Naive thymus-derived CD4-positive, alpha-beta T cell (primary cell): Measurements from ENCODE around the gene CRISP2. TPM values are rescaled to one million over a fixed set of nuclear protein-coding genes. Genes with fewer than 3 reads are reported as not detected.

Experiments
- ATAC-seq: fragments of 150-1000 bp; cut with Tn5 transposase; 2 replicates; pipeline ENCODE4 v1.10.0; 2021; ENCODE audit warnings: mild to moderate bottlenecking, moderate library complexity
- CTCF ChIA-PET: fragments of 350-600 bp; sonication (Branson Sonifier 250); formaldehyde crosslinking; loops from one replicate; lab custom pipeline; 2021; ENCODE audit warnings: antibody characterized with exemption; lab: Charles Lee
- POLR2A ChIA-PET: fragments of 350-600 bp; sonication (Branson Sonifier 250); formaldehyde crosslinking; loops from one replicate; lab custom pipeline; 2021; ENCODE audit warnings: antibody characterized with exemption, inconsistent platforms; lab: Charles Lee
- DNase-seq, 9 donors: peaks; one replicate each; pipeline versions ENCODE4 v3.0.0 to v3.0.0-alpha.2; 2020 to 2022; ENCODE audit warnings: mixed read lengths in 1 of 9
- H3K27ac ChIP-seq: one replicate; pipeline ENCODE4 v1.7.0; 2013; ENCODE audit warnings: mild to moderate bottlenecking, low read depth, low read length, moderate library complexity
- H3K27me3 ChIP-seq, 2 donors: one replicate each; pipeline ENCODE4 v1.7.0; 2013; ENCODE audit warnings: low read length in 2 of 2, mild to moderate bottlenecking in 2 of 2, moderate library complexity in 2 of 2; ENCODE audit not compliant: control insufficient read depth in 2 of 2, insufficient read depth in 2 of 2
- H3K36me3 ChIP-seq, 3 experiments: 1 replicate in 2 of 3; 2 replicates in 1 of 3; pipeline ENCODE4 v1.7.0; 2013; ENCODE audit warnings: low read length in 3 of 3, mild to moderate bottlenecking in 3 of 3, moderate library complexity in 1 of 3; ENCODE audit not compliant: insufficient read depth in 3 of 3, control insufficient read depth in 2 of 3
- H3K4me1 ChIP-seq, 2 donors: one replicate each; pipeline ENCODE4 v1.7.0; 2013; ENCODE audit warnings: low read length in 2 of 2, mild to moderate bottlenecking in 2 of 2, moderate library complexity in 1 of 2; ENCODE audit not compliant: control insufficient read depth in 2 of 2, insufficient read depth in 2 of 2
- H3K4me3 ChIP-seq: 2 replicates; pipeline ENCODE4 v1.7.0; 2013; ENCODE audit warnings: mild to moderate bottlenecking, low read length
- H3K9me3 ChIP-seq, 3 experiments: 1 replicate in 2 of 3; 2 replicates in 1 of 3; pipeline ENCODE4 v1.7.0; 2013; ENCODE audit warnings: low read length in 3 of 3; ENCODE audit not compliant: control insufficient read depth in 2 of 3
- H3K27ac Mint-ChIP-seq, 9 donors: one replicate each; pipeline ENCODE4 v1.8.0; 2020 to 2022; ENCODE audit warnings: mixed read lengths in 9 of 9, mild to moderate bottlenecking in 8 of 9, moderate library complexity in 5 of 9, inconsistent platforms in 2 of 9
- H3K27me3 Mint-ChIP-seq, 5 donors: one replicate each; pipeline ENCODE4 v1.8.0; 2021 to 2022; ENCODE audit warnings: mixed read lengths in 5 of 5, mild to moderate bottlenecking in 1 of 5
- H3K36me3 Mint-ChIP-seq, 5 donors: one replicate each; pipeline ENCODE4 v1.8.0; 2020 to 2022; ENCODE audit warnings: mixed read lengths in 5 of 5, mild to moderate bottlenecking in 3 of 5, inconsistent platforms in 1 of 5
- H3K4me1 Mint-ChIP-seq, 7 donors: one replicate each; pipeline ENCODE4 v1.8.0; 2020 to 2022; ENCODE audit warnings: mixed read lengths in 7 of 7, mild to moderate bottlenecking in 3 of 7, inconsistent platforms in 1 of 7
- H3K4me3 Mint-ChIP-seq, 10 donors: one replicate each; pipeline ENCODE4 v1.8.0; 2020 to 2022; ENCODE audit warnings: mild to moderate bottlenecking in 10 of 10, mixed read lengths in 10 of 10, moderate library complexity in 6 of 10, inconsistent platforms in 2 of 10
- H3K9me3 Mint-ChIP-seq, 11 donors: one replicate each; pipeline ENCODE4 v1.8.0; 2020 to 2022; ENCODE audit warnings: mixed read lengths in 11 of 11, mild to moderate bottlenecking in 4 of 11, inconsistent platforms in 1 of 11, moderate library complexity in 1 of 11
- intact Hi-C, 2 donors: fragments of 100-400 bp; cut with micrococcal nuclease; formaldehyde crosslinking; loops; one replicate each; pipeline ENCODE4 v1.15.1; 2023
- polyA plus RNA-seq, 2 donors: library from polyadenylated mRNA; unstranded; fragments of 300-500 nt; fragmentation: Illumina TruSeq; gene quantifications; one replicate each; pipeline ENCODE4 v1.2.3, GENCODE V29; 2021
- total RNA-seq, 6 experiments: library from RNA in 5 of 6; stranded (reverse) in 5 of 6; gene quantifications; 1 replicate in 5 of 6; 2 replicates in 1 of 6; pipeline ENCODE4 v1.2.3 and lab custom pipeline; 2021 to 2026

Gene CRISP2
- total and polyA plus RNA-seq, 7 experiments from 2014 or later: not detected

DNA sequence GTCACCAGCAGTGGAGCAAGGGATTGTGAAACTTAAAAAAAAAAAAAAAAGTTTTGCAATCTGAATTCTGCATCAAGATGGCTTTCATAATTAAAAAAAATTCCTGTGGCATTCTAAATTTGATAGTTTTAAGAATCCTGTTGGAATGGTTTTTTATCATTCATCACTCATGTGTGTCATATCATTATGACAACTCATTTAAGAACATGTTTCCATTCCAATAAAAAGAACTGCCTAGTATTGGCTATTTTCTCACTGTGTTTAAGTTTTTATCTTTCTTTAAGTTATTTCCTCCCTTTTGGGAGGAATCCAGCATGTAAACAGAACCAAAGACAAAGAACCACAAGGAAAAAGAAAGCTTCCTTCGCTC, 50.5 kb downstream of the CRISP2 start:
- H3K36me3 Mint-ChIP-seq: no peaks in the 10 kb centered on the region
- H3K4me3 Mint-ChIP-seq: no peak overlapping the region
- ChIA-PET CTCF (no interaction called here), POLR2A (no interaction called here)
- Histone ChIP-seq H3K4me1 (no peaks in the 10 kb centered on the region), H3K4me3 (no peak overlapping the region), H3K27ac (no peak overlapping the region), H3K9me3 (no peaks in the 10 kb centered on the region), H3K27me3 (no peaks in the 10 kb centered on the region), H3K36me3 (no peaks in the 10 kb centered on the region)
- H3K27ac Mint-ChIP-seq: no peak overlapping the region
- DNase-seq: no peak
- no peak for ATAC-seq
- H3K4me1 Mint-ChIP-seq: peaks cover 0 to 2% (median 0%) of the 10 kb centered on the region in 7 donors
- peaks cover 0 to 5% (median 0%) of the 10 kb centered on the region in 5 donors for H3K27me3 Mint-ChIP-seq
- peaks cover 0 to 2% (median 0%) of the 10 kb centered on the region in 11 donors for H3K9me3 Mint-ChIP-seq
- intact Hi-C loops: no loop called here

DNA sequence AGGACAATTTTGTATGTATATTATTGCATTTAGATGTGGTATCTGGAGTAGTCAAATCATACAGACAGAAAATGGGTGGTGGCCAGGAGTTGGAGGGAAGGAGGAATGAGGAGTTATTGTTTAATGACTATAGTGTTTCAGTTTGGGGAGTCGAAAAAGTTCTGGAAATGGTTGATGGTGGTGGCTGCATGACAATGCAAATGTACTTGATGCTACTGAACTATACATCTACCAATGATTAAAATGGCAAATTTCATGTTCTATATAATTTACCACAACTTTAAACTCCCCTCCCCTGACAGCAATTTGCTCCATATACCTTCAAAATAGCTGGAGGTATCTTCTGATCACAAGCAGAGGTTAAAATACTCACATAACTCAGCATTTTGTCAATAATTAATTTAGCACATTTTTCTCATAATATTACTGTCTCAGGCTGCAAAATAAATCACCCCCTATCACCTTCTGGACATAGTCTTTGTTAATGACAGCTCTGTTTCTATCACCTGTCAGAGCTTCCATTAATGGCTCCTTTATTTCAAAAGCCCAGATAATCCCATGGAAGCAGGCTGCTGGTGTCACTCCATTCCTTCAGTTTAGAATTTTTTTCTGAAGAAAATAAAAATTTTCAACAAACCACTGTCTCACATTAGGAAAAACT, 51.0 kb downstream of the CRISP2 start:
- H3K4me3 Mint-ChIP-seq: no peak overlapping the region
- no peaks in the 10 kb centered on the region for H3K27me3 ChIP-seq
- no peaks in the 10 kb centered on the region for H3K9me3 ChIP-seq
- no peak overlapping the region for H3K4me3 ChIP-seq
- H3K36me3 Mint-ChIP-seq: no peaks in the 10 kb centered on the region
- DNase-seq: no peak
- H3K4me1 Mint-ChIP-seq: peaks cover 0 to 2% (median 0%) of the 10 kb centered on the region in 7 donors
- no peak for ATAC-seq
- no peaks in the 10 kb centered on the region for H3K4me1 ChIP-seq
- peaks cover 0 to 2% (median 0%) of the 10 kb centered on the region in 11 donors for H3K9me3 Mint-ChIP-seq
- CTCF ChIA-PET: no interaction called here
- intact Hi-C loops: no loop called here
- no peak overlapping the region for H3K27ac Mint-ChIP-seq
- H3K27me3 Mint-ChIP-seq: peaks cover 0 to 5% (median 0%) of the 10 kb centered on the region in 5 donors
- no peak overlapping the region for H3K27ac ChIP-seq
- no peaks in the 10 kb centered on the region for H3K36me3 ChIP-seq
- POLR2A ChIA-PET: no interaction called here

GRCh38 chr6:49653942-49654341, 59.4 kb downstream of the CRISP2 start:
- peaks cover 0 to 5% (median 4%) of the 10 kb centered on the region in 5 donors for H3K27me3 Mint-ChIP-seq
- POLR2A ChIA-PET: no interaction called here
- no peak for DNase-seq

GRCh38 chr6:49653438-49653837, 59.9 kb downstream of the CRISP2 start:
- H3K27me3 Mint-ChIP-seq: peaks cover 0 to 4% (median under 1%) of the 10 kb centered on the region in 5 donors
- no peak overlapping the region for H3K27ac Mint-ChIP-seq
- no peak overlapping the region for H3K4me3 Mint-ChIP-seq
- peaks cover 0 to 5% (median 0%) of the 10 kb centered on the region in 11 donors for H3K9me3 Mint-ChIP-seq
- Histone ChIP-seq H3K4me1 (no peaks in the 10 kb centered on the region), H3K27me3 (no peaks in the 10 kb centered on the region), H3K9me3 (no peaks in the 10 kb centered on the region), H3K4me3 (no peak overlapping the region), H3K27ac (no peak overlapping the region), H3K36me3 (no peaks in the 10 kb centered on the region)
- no peaks in the 10 kb centered on the region for H3K36me3 Mint-ChIP-seq
- POLR2A ChIA-PET: no interaction called here
- ATAC-seq (no peak), DNase-seq (no peak)
- CTCF ChIA-PET: no interaction called here
- H3K4me1 Mint-ChIP-seq: no peaks in the 10 kb centered on the region
- intact Hi-C loops: no loop called here

More at GRCh38 chr6:49653942-49654341, 59.4 kb downstream of the CRISP2 start:
- Histone ChIP-seq H3K4me3 (no peak overlapping the region), H3K27me3 (no peaks in the 10 kb centered on the region), H3K9me3 (no peaks in the 10 kb centered on the region), H3K36me3 (no peaks in the 10 kb centered on the region), H3K4me1 (no peaks in the 10 kb centered on the region), H3K27ac (no peak overlapping the region)
- intact Hi-C loops: no loop called here
- Mint-ChIP-seq H3K36me3 (no peaks in the 10 kb centered on the region), H3K27ac (no peak overlapping the region), H3K4me1 (no peaks in the 10 kb centered on the region), H3K9me3 (peaks cover 0 to 5% (median 0%) of the 10 kb centered on the region in 11 donors), H3K4me3 (no peak overlapping the region)
- ATAC-seq: no peak
- CTCF ChIA-PET: no interaction called here

- Mint-ChIP-seq H3K4me1 (no peaks in the 10 kb centered on the region), H3K27me3 (peaks cover 0 to 4% (median 0%) of the 10 kb centered on the region in 5 donors), H3K27ac (no peak overlapping the region), H3K4me3 (no peak overlapping the region), H3K36me3 (no peaks in the 10 kb centered on the region), H3K9me3 (peaks cover 0 to 5% (median 0%) of the 10 kb centered on the region in 11 donors)
- POLR2A ChIA-PET: no interaction called here
- Histone ChIP-seq H3K9me3 (no peaks in the 10 kb centered on the region), H3K27ac (no peak overlapping the region), H3K4me1 (no peaks in the 10 kb centered on the region), H3K36me3 (no peaks in the 10 kb centered on the region), H3K27me3 (no peaks in the 10 kb centered on the region), H3K4me3 (no peak overlapping the region)
- ATAC-seq: no peak
- CTCF ChIA-PET: no interaction called here
- intact Hi-C loops: no loop called here
- DNase-seq: no peak
These were observed 62.1 kb downstream of the CRISP2 start for GRCh38 chr6:49651239-49651638.

- ChIA-PET POLR2A (no interaction called here), CTCF (no interaction called here)
- no peak overlapping the region for H3K4me3 Mint-ChIP-seq
- intact Hi-C loops: no loop called here
- Histone ChIP-seq H3K9me3 (no peaks in the 10 kb centered on the region), H3K4me1 (no peaks in the 10 kb centered on the region), H3K27me3 (no peaks in the 10 kb centered on the region), H3K27ac (no peak overlapping the region), H3K36me3 (no peaks in the 10 kb centered on the region), H3K4me3 (no peak overlapping the region)
- H3K9me3 Mint-ChIP-seq: peaks cover 0 to 5% (median 0%) of the 10 kb centered on the region in 11 donors
- H3K36me3 Mint-ChIP-seq: no peaks in the 10 kb centered on the region
- DNase-seq (no peak), ATAC-seq (no peak)
- no peaks in the 10 kb centered on the region for H3K27me3 Mint-ChIP-seq
- no peaks in the 10 kb centered on the region for H3K4me1 Mint-ChIP-seq
- H3K27ac Mint-ChIP-seq: no peak overlapping the region
These were observed 63.4 kb downstream of the CRISP2 start for GRCh38 chr6:49649988-49650387.

DNA sequence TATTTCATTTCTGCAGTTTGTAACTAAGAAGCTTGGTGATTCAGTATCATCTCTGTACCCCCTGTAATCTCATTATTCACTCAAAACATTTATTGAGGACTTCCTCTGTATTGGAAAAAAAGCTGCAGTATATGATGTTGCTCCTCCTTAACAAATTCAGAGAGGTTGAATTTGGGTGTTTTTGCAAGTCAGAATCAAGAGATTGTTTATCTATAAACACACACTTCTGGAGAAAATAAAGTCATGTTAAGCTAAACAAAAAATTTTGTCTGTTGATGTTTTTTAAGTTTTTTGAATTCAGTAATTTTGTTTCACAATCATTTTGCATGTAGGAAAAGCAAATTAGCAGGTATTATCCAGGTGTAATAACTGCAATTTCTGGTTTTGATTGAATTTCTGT, 65.3 kb downstream of the CRISP2 start:
- ATAC-seq (no peak), DNase-seq (no peak)
- H3K4me1 ChIP-seq: no peaks in the 10 kb centered on the region
- Mint-ChIP-seq H3K27me3 (no peaks in the 10 kb centered on the region), H3K4me1 (no peaks in the 10 kb centered on the region), H3K36me3 (no peaks in the 10 kb centered on the region), H3K27ac (no peak overlapping the region), H3K9me3 (peaks cover 0 to 10% (median 0%) of the 10 kb centered on the region in 11 donors), H3K4me3 (no peak overlapping the region)
- intact Hi-C loops: no loop called here
- H3K9me3 ChIP-seq: no peaks in the 10 kb centered on the region
- no peaks in the 10 kb centered on the region for H3K27me3 ChIP-seq
- no peak overlapping the region for H3K27ac ChIP-seq
- H3K4me3 ChIP-seq: no peak overlapping the region
- H3K36me3 ChIP-seq: no peaks in the 10 kb centered on the region
- CTCF ChIA-PET: no interaction called here
- POLR2A ChIA-PET: no interaction called here
